Measurements from ENCODE around the gene GAL3ST3. TPM values are rescaled to one million over a fixed set of nuclear protein-coding genes. Genes with fewer than 3 reads are reported as not detected.

Gene GAL3ST3
- total and polyA plus RNA-seq, 2 donors (not counting 1 experiment from before 2014, with no cell fraction given): not detected

DNA sequence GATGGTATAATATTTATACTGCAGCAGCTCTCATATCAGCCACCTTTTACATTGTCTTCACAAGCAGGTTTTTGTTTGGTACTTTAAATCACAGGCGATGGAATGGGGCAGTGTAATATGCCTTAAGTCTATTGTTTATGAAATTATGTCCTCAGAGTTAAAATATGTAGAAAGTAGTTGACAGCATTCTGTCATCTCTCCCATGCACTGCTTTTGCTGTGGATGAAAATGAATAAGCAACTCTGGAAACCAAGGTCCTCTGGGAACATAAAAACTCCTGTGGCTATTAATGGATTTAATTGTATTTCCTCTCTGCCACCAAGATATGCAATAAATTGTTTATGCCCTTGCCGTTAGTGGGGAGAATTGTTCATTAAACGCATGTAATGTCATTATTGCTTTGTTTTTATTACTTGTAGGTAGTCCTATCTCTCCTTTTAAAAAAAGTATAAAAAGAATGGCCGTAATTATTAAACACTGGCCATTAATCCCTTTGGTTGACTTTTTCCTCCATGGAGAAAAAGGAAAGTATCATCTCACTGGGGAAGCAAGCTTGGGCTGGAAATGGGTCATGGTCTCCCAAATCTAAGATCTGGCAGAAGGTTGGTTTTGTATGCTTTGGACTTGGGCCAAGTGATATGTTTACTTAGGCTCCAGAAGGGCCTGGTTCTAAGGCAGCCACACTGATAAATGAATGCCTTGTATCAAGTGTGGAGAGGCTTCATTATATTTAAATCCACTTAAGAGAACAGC lies 34.2 kb upstream of the GAL3ST3 start:
- Mint-ChIP-seq H3K4me3 (peak overlapping the region; percentile 61), H3K9me3 (ENCODE audit: insufficient read depth) (no peaks in the 10 kb centered on the region), H3K4me1 (peaks cover 91% of the 10 kb centered on the region), H3K27me3 (no peaks in the 10 kb centered on the region), H3K27ac (peak overlapping the region; percentile 92)
- no CpG with 5 or more reads among the region's 4 CpGs for WGBS (ENCODE audit: insufficient coverage)
- ATAC-seq (ENCODE audit: low read depth) (no peak), DNase-seq (no peak)
- no peak overlapping the region for H3K4me3 ChIP-seq (ENCODE audit: control extremely low read depth in 1 of 5, extremely low read depth in 1 of 5, insufficient read depth in 1 of 5, low read depth in 2 of 5, low read length in 4 of 5)
- peaks cover 93% of the 10 kb centered on the region for H3K79me2 ChIP-seq (ENCODE audit: control insufficient read depth, insufficient read depth, low read length)
- H4K20me1 ChIP-seq (ENCODE audit: control insufficient read depth, insufficient read depth, low read length, poor library complexity, severe bottlenecking): no peaks in the 10 kb centered on the region
- H3K27ac ChIP-seq (ENCODE audit: low read length in 2 of 2): peak overlapping the region; percentile 45 to 93
- H3K9me3 ChIP-seq (ENCODE audit: control extremely low read depth in 1 of 3, control insufficient read depth in 2 of 3, insufficient read depth in 1 of 3, low read length in 2 of 3): no peaks in the 10 kb centered on the region
- intact Hi-C loops (cut with micrococcal nuclease): no loop called here
- no peak overlapping the region for H3K9ac ChIP-seq (ENCODE audit: low read length)
- no peak overlapping the region for H2AFZ ChIP-seq (ENCODE audit: insufficient read depth, low read depth, low read length, poor library complexity, severe bottlenecking)
- no peaks in the 10 kb centered on the region for H3K27me3 ChIP-seq (replicated peaks in 1 of 4; ENCODE audit: control extremely low read depth in 1 of 4, control insufficient read depth in 3 of 4, insufficient read depth in 4 of 4, low read length in 3 of 4)
- peaks cover 1 to 4% of the 10 kb centered on the region in 2 experiments for H3K36me3 ChIP-seq (replicated peaks in 1 of 2; ENCODE audit: control extremely low read depth in 1 of 2, control insufficient read depth in 1 of 2, extremely low read depth in 1 of 2, insufficient read depth in 2 of 2, low read length in 1 of 2)
- no peak for TF ChIP-seq EZH2 (IDR thresholded peaks at IDR 0.05; ENCODE audit: borderline replicate concordance, insufficient read depth, low read depth, low read length, poor library complexity, severe bottlenecking)
- TF ChIP-seq, protein P1, sequence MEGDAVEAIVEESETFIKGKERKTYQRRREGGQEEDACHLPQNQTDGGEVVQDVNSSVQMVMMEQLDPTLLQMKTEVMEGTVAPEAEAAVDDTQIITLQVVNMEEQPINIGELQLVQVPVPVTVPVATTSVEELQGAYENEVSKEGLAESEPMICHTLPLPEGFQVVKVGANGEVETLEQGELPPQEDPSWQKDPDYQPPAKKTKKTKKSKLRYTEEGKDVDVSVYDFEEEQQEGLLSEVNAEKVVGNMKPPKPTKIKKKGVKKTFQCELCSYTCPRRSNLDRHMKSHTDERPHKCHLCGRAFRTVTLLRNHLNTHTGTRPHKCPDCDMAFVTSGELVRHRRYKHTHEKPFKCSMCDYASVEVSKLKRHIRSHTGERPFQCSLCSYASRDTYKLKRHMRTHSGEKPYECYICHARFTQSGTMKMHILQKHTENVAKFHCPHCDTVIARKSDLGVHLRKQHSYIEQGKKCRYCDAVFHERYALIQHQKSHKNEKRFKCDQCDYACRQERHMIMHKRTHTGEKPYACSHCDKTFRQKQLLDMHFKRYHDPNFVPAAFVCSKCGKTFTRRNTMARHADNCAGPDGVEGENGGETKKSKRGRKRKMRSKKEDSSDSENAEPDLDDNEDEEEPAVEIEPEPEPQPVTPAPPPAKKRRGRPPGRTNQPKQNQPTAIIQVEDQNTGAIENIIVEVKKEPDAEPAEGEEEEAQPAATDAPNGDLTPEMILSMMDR (IDR thresholded peaks at IDR 0.05): no peak
- ChIA-PET CTCF (interaction anchor here (0.6 to 5.3 kb wide), 6 partner anchors 13 to 1242 kb away, joined by 3 to 35 read pairs (median 4); partner anchors contain the start of gene PACS1), POLR2A (interaction anchor here (0.5 to 1.4 kb wide), 2 partner anchors 53 to 275 kb away, joined by 3 to 7 read pairs; no protein-coding TSS in a partner anchor)
- H3K4me2 ChIP-seq (replicated peaks; ENCODE audit: low read depth, low read length, poor library complexity, severe bottlenecking): peak overlapping the region; percentile 81
- H3K4me1 ChIP-seq (ENCODE audit: control insufficient read depth in 2 of 2, insufficient read depth in 2 of 2, low read length in 2 of 2): peaks cover 82 to 86% of the 10 kb centered on the region in 2 donors

- Histone ChIP-seq H3K9ac (ENCODE audit: low read length) (peak overlapping the region; percentile 59), H3K9me3 (ENCODE audit: control extremely low read depth in 1 of 3, control insufficient read depth in 2 of 3, insufficient read depth in 1 of 3, low read length in 2 of 3) (no peaks in the 10 kb centered on the region), H3K36me3 (replicated peaks in 1 of 2; ENCODE audit: control extremely low read depth in 1 of 2, control insufficient read depth in 1 of 2, extremely low read depth in 1 of 2, insufficient read depth in 2 of 2, low read length in 1 of 2) (peaks cover 1 to 8% of the 10 kb centered on the region in 2 experiments), H3K79me2 (ENCODE audit: control insufficient read depth, insufficient read depth, low read length) (peaks cover 92% of the 10 kb centered on the region), H4K20me1 (ENCODE audit: control insufficient read depth, insufficient read depth, low read length, poor library complexity, severe bottlenecking) (no peaks in the 10 kb centered on the region), H3K4me2 (replicated peaks; ENCODE audit: low read depth, low read length, poor library complexity, severe bottlenecking) (peak overlapping the region; percentile 81), H3K27me3 (replicated peaks in 1 of 4; ENCODE audit: control extremely low read depth in 1 of 4, control insufficient read depth in 3 of 4, insufficient read depth in 4 of 4, low read length in 3 of 4) (no peaks in the 10 kb centered on the region), H3K4me3 (ENCODE audit: control extremely low read depth in 1 of 5, extremely low read depth in 1 of 5, insufficient read depth in 1 of 5, low read depth in 2 of 5, low read length in 4 of 5) (peak overlapping the region in 4 of 5 experiments; percentile 27 to 60 (median 42)), H3K27ac (ENCODE audit: low read length in 2 of 2) (peak overlapping the region; percentile 76 to 93), H2AFZ (ENCODE audit: insufficient read depth, low read depth, low read length, poor library complexity, severe bottlenecking) (peak overlapping the region; percentile 62), H3K4me1 (ENCODE audit: control insufficient read depth in 2 of 2, insufficient read depth in 2 of 2, low read length in 2 of 2) (peaks cover 84 to 91% of the 10 kb centered on the region in 2 donors)
- POLR2A ChIA-PET: interaction anchor here (0.9 to 2.7 kb wide), 7 partner anchors 10 to 193 kb away, joined by 3 to 23 read pairs (median 5); partner anchors contain the start of genes FIBP, PACS1 and SF3B2
- peak overlapping the region; percentile 80 for H3K4me3 Mint-ChIP-seq
- H3K4me1 Mint-ChIP-seq: peaks cover 92% of the 10 kb centered on the region
- intact Hi-C loops (cut with micrococcal nuclease): loop anchor here (1.0 to 2.0 kb wide), 4 partner anchors 11 to 45 kb away; partner anchors contain the start of gene PACS1
- peak; percentile 92 for ATAC-seq (ENCODE audit: low read depth)
- no peak for TF ChIP-seq EZH2 (IDR thresholded peaks at IDR 0.05; ENCODE audit: borderline replicate concordance, insufficient read depth, low read depth, low read length, poor library complexity, severe bottlenecking)
- TF ChIP-seq, protein P1 (IDR thresholded peaks at IDR 0.05): no peak
- no peaks in the 10 kb centered on the region for H3K9me3 Mint-ChIP-seq (ENCODE audit: insufficient read depth)
- no peaks in the 10 kb centered on the region for H3K27me3 Mint-ChIP-seq
- CTCF ChIA-PET: interaction anchor here (1.1 to 6.6 kb wide), 13 partner anchors 12 to 305 kb away, joined by 3 to 98 read pairs (median 6); partner anchors contain the start of gene PACS1
- 0% methylated on average over 4 of the region's 5 CpGs for WGBS (ENCODE audit: insufficient coverage)
- peak; percentile 89 for DNase-seq
- H3K27ac Mint-ChIP-seq: peak overlapping the region; percentile 95
Observed at GRCh38 chr11:66081505-66081904, 32.5 kb upstream of the GAL3ST3 start.
